SH-SY5Y (cell line): ENCODE data around the gene ADGRG6.

Experiments used
- GATA2 ChIP-seq: IDR thresholded peaks from 2 replicates; pipeline ENCODE4 v1.6.1; 2011; ENCODE audit warnings: mild to moderate bottlenecking, low read depth, low read length
- GATA3 ChIP-seq: IDR thresholded peaks from 2 replicates; pipeline ENCODE4 v1.6.1; 2011; ENCODE audit warnings: low read depth, mild to moderate bottlenecking, low read length, moderate library complexity

DNA sequence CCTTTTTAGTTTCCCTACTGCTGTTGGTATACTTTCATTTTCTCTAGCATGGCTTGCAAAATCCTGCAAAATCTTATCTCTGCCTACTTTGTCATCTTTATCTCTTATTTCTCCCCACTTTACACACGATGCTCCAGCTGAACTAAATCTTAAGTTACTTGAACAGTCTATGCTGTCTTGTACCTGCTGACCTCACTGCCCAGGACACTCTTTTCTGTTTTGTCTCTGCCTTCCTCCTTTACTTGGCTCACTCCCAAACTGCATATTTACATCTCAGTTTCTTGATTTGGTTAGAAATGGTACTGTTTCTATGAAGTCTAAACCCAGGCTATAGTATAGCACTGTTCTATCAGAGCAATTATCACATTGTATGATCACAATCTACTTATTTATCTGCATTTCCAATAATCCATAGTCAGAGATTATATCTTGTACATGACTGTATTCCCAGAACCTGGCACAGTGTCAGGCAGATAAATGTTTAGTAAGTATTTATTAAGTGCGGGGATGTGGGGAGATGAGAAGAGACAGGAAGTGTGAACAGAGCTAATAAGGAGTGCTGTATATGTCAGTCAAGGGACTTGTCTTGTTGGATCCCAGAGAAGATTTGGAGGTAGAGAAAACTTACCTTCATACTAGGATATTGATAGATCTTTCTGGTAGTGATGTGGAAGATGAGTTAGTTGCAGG is 57.6 kb downstream of the ADGRG6 start:
- TF ChIP-seq GATA2: no peak
- no peak for TF ChIP-seq GATA3
